GM12892 (cell line): ENCODE measurements around the gene HECW1.
A peak's percentile ranks its signal among the peaks of the same experiment; 100 is the strongest.
"Not testable (repeated sequence)": the region's sequence is repeated elsewhere in the genome, so short reads cannot be mapped to it uniquely, and the experiment has no call there.

Source experiments
- DNase-seq: peaks from one replicate; pipeline ENCODE4 v3.0.0; 2011; ENCODE audit not compliant: insufficient read length
- FAIRE-seq: peaks from 2 replicates; lab custom pipeline; 2011; peaks lifted over from hg19 to GRCh38; lab: Jason Lieb, UNC
- POLR2A ChIP-seq: IDR thresholded peaks from 2 replicates; pipeline ENCODE4 v1.6.1; 2011; ENCODE audit warnings: low read depth, low read length, control low read depth
- POLR2AphosphoS5 ChIP-seq: IDR thresholded peaks from 2 replicates; pipeline ENCODE4 v1.6.1; 2011; ENCODE audit warnings: low read depth, low read length, control low read depth
- TAF1 ChIP-seq: IDR thresholded peaks from 2 replicates; pipeline ENCODE4 v1.6.1; 2011; ENCODE audit warnings: low read depth, mild to moderate bottlenecking, control low read depth, low read length, borderline replicate concordance

Gene HECW1

DNA sequence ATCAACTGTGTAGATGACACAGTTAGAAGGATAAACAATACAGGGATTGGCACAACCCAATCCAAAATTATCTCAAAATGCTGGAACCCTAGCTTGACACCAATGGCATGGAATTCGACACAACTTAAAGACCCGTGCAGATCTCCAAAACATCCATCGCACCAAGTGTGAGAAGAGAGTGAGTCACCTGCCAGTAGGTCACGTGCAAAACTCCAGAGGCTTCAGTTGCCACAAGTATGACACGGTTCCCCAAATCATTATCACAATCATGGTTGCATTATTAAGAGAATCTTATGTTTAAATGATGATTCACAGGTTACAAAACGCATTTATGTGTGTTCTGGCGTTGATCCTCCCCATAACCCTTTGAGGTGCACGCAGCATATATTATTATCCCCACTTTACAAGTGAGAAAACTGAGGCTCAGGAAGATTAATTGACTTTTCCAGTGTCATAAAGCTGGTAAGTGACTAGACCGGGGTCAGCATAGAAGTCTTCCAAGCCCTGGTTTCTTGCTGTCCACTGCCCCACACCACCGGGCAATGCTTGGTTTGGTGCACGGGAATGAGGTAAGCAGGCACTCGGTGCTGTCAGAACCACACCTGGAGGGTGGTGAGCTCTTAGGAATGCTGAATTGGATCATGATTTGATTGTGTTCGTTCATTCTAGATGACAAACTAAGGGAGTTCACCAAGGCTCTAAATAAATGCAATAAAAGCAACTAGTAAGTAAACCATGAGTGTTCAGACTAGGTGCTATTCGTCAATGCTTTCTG lies 446.9 kb downstream of the HECW1 start:
- TF ChIP-seq POLR2AphosphoS5 (no peak), TAF1 (no peak), POLR2A (no peak)
- FAIRE-seq (no peak), DNase-seq (no peak)

DNA sequence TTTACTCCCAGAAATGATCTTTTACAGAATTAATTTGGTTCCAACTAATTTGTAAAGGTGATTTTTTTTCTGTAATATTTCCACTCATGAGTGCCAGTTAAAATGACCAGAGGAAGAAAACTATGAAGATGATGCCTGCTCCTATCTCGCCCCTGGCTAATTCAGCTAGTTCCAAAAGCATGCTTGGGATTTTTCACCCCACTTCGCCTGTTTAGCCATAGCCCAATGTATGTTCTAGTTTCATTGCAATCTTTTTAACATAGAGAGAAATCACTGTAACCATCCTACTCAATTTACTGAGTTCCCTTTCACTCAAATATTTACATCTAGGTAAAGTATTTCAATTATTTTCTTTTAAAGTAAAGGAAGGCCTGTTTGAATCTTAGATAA lies 447.5 kb downstream of the HECW1 start:
- FAIRE-seq (no peak), DNase-seq (no peak)
- TF ChIP-seq POLR2A (no peak), POLR2AphosphoS5 (no peak), TAF1 (no peak)

DNA sequence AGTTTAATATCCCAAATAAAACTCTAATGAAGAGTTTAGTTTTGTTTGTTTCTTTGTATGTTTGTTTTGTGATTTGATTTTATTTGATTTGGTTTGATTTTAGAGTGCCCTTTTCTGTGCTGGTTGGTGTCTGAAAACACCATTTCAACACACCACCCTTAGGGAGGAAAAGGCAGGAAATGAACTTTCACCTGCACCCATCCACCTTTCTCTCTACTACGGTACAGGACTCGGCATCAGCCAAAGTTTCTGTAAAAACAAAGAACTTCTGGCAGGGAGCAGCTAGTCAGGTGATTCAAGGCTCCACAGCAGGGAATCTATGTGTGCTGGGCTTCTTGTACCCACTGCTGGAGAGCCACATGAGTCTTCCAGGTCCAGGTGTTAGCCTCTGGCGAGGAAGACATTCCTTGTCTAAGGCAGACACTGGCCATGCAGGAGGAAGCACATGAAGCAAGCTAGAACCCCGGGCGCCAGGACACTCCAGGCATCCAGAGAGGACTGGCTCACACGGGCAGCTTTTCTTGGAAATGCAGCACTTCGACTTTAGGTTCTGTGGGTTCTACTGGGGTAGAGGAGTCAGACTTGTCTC lies 448.4 kb downstream of the HECW1 start:
- FAIRE-seq, result no peak
- TF ChIP-seq TAF1, result no peak
- TF ChIP-seq POLR2AphosphoS5, result no peak
- no peak for TF ChIP-seq POLR2A
- no peak for DNase-seq

DNA sequence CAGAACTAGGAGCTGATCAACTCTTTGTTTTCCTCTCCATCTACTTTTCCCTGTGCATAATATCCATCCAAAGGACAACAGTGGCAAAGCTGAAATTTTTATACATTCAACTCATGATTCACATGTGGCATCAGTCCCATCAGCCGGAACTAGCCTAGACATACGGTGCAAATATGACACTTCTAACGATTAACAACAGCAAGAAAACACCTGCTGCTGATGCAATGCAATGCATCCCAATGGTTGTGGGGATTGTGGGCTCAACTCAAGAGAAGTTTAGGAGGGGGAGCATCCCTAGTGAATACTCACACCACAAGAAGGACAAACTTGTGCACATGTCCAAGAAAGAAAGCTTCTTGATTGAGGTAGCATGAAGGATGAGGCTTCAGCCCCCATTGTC lies 449.9 kb downstream of the HECW1 start:
- DNase-seq (no peak), FAIRE-seq (no peak)
- no peak for TF ChIP-seq POLR2A
- TF ChIP-seq TAF1, result no peak
- no peak for TF ChIP-seq POLR2AphosphoS5

DNA sequence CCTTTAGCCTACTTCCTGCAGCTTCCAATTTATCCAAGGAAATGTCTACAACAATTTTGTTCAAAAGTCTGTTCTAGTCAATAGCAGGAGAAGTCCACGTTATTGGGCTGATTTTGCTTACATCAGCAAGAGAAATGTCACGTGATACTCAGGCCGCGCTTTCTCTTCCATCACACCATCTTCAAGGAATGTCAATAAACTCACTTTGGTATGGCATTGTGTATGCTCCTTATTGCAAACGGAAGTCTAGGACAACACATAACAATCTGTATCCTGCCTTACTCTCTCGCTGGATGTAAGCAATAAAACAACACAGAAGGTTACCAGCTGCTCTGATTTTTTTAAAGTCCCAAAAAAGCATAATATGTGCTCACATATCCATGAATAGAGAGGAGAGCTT lies 453.3 kb downstream of the HECW1 start:
- FAIRE-seq (no peak), DNase-seq (no peak)
- TF ChIP-seq TAF1, result no peak
- TF ChIP-seq POLR2AphosphoS5, result no peak

DNA sequence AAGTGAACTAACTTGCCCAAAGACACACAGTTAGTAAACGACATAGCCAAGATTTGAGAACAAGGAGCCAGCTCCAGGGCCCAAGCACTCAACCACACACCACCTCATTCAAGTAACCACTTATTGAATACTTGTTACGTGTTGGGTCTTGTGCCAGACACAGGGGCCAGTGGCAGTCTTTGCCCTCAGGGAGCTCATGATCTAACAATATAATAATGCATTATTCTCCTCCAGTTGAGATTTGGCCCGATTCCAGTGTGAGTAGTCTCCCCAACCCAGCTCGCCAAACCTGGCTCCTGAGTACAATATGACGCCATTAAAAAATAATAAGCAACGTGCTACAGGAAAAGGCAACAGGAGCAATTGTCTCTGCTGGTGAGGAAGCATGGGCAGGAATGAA lies 456.1 kb downstream of the HECW1 start:
- FAIRE-seq (no peak), DNase-seq (no peak)
- no peak for TF ChIP-seq POLR2AphosphoS5
- TF ChIP-seq TAF1, result no peak
- TF ChIP-seq POLR2A, result no peak

DNA sequence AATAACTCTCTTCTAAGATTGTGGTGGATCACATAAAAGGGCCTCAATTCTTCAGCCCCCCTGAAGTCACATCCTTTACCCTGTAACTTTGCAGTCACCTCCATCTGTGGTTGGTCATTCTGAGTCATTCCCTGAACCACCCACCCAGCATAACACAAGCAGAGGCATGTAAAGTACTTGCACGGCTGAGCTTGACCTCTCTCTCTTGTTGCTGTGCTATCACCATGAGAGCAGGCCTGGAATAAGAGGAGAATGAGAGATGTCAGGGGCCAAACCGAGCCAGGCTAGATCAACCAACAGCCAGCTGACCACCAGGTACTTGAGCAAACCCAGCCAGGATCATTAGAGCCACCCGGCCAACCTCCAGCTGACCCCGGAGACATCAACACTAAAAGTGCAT lies 457.0 kb downstream of the HECW1 start:
- TF ChIP-seq POLR2A (no peak), TAF1 (no peak), POLR2AphosphoS5 (no peak)
- DNase-seq (no peak), FAIRE-seq (peak; percentile 84)

DNA sequence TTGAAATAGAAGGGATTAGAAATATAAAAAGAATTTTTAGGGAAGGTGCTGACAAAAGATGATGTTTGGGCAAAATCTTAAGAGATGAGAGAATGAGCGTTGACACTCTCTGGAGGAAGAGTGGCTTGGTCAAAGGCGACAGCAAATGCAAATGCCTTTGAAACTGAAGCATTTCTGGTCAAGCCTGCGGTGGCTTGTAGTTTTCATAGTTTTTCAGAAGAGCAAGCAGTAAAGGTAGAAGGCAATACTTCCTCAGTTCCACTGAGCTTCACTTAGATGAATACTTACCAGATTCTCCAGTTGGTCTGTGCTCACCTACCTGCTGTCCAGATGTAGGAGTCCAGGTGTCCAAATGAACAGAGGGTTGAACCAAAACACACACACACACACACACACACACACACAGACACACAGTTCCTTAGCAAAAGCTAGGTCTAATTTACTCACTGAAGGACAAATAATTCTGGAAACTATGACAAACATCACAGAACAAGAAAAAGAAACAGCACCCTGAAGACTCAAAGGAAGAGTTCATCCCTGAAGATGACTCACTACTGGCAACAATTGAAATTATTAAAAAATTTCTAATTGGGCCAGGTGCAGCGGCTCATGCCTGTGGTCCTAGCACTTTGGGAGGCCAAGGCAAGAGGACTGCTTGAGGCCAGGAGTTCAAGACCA lies 458.4 kb downstream of the HECW1 start:
- FAIRE-seq (peak; percentile 86), DNase-seq (no peak)
- no peak for TF ChIP-seq TAF1
- TF ChIP-seq POLR2A, result no peak
- no peak for TF ChIP-seq POLR2AphosphoS5

DNA sequence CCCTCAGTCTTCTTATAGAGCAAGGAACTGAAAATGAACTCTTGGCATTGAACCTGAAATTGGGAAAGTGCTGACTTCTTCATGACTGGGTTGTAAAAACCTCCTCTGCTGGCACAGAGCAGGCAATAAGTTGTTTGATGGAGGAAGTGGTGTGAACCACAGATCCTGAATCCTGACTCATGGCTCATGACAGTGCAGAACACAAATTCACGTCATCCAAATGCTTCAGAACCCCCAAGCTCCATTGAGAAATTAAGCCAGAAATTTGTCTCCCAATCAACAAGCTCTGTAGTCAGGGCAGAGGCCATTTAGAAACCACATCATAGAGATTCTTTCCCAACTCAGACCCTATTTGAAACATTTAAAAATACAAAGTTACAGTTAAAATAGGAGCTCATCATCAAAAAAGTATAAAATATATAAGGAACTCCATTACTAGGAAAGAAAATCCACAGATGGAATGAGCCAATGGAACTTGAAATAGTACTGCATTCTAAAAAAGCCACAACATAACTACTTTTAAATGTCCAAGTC lies 460.1 kb downstream of the HECW1 start:
- no peak for TF ChIP-seq POLR2A
- TF ChIP-seq TAF1, result no peak
- no peak for TF ChIP-seq POLR2AphosphoS5
- DNase-seq (no peak), FAIRE-seq (peak; percentile 67)

DNA sequence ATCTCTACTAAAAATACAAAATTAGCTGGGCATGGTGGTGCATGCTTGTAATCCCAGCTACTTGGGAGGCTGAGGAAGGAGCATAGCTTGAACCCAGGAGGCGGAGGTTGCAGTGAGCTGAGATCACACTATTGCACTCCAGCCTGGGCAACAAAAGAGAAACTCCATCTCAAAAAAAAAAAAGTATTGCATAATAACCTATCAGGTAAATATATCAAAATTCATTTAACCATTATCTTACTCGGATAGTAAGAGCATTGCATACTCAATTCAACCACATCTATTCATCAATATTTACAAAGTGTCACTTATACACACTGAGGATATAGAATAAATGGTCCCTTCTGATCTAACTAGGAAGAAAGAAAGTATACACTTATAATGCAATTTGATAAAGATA lies 461.4 kb downstream of the HECW1 start:
- not testable (repeated sequence) for DNase-seq

DNA sequence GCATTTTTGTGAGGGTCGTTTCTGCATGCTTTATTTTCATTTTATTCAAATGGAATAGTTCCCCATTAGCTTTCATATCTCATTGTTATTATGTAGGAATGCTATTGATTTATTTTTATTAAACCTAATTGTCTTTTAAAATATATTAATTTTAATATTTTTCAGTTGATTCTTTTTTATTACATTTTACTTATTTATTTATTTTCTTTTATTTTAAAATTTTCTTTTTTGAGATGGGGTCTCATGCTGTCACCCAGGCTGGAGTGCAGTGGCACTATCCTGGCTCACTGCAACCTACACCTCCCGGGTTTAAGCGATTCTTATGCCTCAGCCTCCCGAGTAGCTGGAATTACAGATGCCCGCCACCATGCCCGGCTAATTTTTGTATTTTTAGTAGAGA lies 463.1 kb downstream of the HECW1 start:
- no peak for DNase-seq
- FAIRE-seq, result no peak
- TF ChIP-seq POLR2AphosphoS5 (no peak), POLR2A (no peak), TAF1 (no peak)

More for the DNA sequence above, 461.4 kb downstream of the HECW1 start:
- FAIRE-seq, result not testable (repeated sequence)
